ENCODE measurements around the gene ZNF878.
"Not testable (repeated sequence)": the region's sequence is repeated elsewhere in the genome, so short reads cannot be mapped to it uniquely, and the experiment has no call there.

Gene ZNF878

GRCh38 chr19:12052497-12053169 is at the start of gene ZNF878:
TSS of gene ZNF878 (minus strand) at chr19:12052961. CDS start at chr19:12052801, 160 bp downstream.
- peak; percentile 34 to 66 for DNase-seq (ENCODE audit: low read depth in 2 of 2)

- no peak for DNase-seq (ENCODE audit: low read depth in 2 of 2)
These were observed 45.3 kb upstream of the ZNF878 start for GRCh38 chr19:12098040-12098439.

GRCh38 chr19:12095111-12095790 is 42.5 kb upstream of the ZNF878 start:
- no peak for DNase-seq (ENCODE audit: low read depth in 2 of 2)

- DNase-seq (ENCODE audit: low read depth in 2 of 2), result no peak
These were observed 41.0 kb upstream of the ZNF878 start for GRCh38 chr19:12093777-12094176.

GRCh38 chr19:12092956-12093355 is 40.2 kb upstream of the ZNF878 start:
- no peak for DNase-seq (ENCODE audit: low read depth in 2 of 2)

- DNase-seq (ENCODE audit: low read depth in 2 of 2), result peak; percentile 57 to 74
These were observed 39.5 kb upstream of the ZNF878 start for GRCh38 chr19:12092065-12092867.

- DNase-seq (ENCODE audit: low read depth in 2 of 2), result peak; percentile 35 to 44
These were observed 38.0 kb upstream of the ZNF878 start for GRCh38 chr19:12090807-12091206.

GRCh38 chr19:12085074-12085818 is 32.5 kb upstream of the ZNF878 start:
- no peak for DNase-seq (ENCODE audit: low read depth in 2 of 2)

GRCh38 chr19:12083336-12083735 is 30.6 kb upstream of the ZNF878 start:
- not testable (repeated sequence) for DNase-seq (ENCODE audit: low read depth in 2 of 2)

GRCh38 chr19:12077375-12077774 is 24.6 kb upstream of the ZNF878 start:
- DNase-seq (ENCODE audit: low read depth in 2 of 2), result no peak

GRCh38 chr19:12076331-12076730 is 23.6 kb upstream of the ZNF878 start:
- not testable (repeated sequence) for DNase-seq (ENCODE audit: low read depth in 2 of 2)

- no peak for DNase-seq (ENCODE audit: low read depth in 2 of 2)
These were observed 22.9 kb upstream of the ZNF878 start for GRCh38 chr19:12075538-12076139.

- DNase-seq (ENCODE audit: low read depth in 2 of 2), result peak; percentile 55 to 70
These were observed 12.1 kb upstream of the ZNF878 start, which contains the start of gene ZNF844 for GRCh38 chr19:12064590-12065538. TSS of gene ZNF844 (plus strand) at chr19:12064731. CDS start at chr19:12064874, 143 bp downstream.

GRCh38 chr19:12055784-12056183 is 3.0 kb upstream of the ZNF878 start:
- no peak for DNase-seq (ENCODE audit: low read depth in 2 of 2)

- no peak for DNase-seq (ENCODE audit: low read depth in 2 of 2)
These were observed 667 bp downstream of the ZNF878 start for GRCh38 chr19:12052091-12052496.

GRCh38 chr19:12047868-12048267 is 4.9 kb downstream of the ZNF878 start:
- DNase-seq (ENCODE audit: low read depth in 2 of 2), result no peak

- no peak for DNase-seq (ENCODE audit: low read depth in 2 of 2)
These were observed 8.9 kb downstream of the ZNF878 start for GRCh38 chr19:12043752-12044422.

GRCh38 chr19:12042893-12043292 is 9.9 kb downstream of the ZNF878 start:
- no peak for DNase-seq (ENCODE audit: low read depth in 2 of 2)
